ENCODE data around the gene SUN5.
"Not testable (repeated sequence)": the region's sequence is repeated elsewhere in the genome, so short reads cannot be mapped to it uniquely, and the experiment has no call there.

SUN5 gene

GRCh38 chr20:33004141-33004751 is at the start of gene SUN5:
TSS of gene SUN5 (minus strand) at chr20:33004433. CDS start at chr20:33004340, 93 bp downstream.
- Mint-ChIP-seq H3K4me3 (no peak within 1 kb of the TSS), H3K36me3 (ENCODE audit: low read depth) (no peaks in the 10 kb centered on the region), H3K27ac (no peak within 1 kb of the TSS), H3K27me3 (ENCODE audit: low read depth) (no peaks in the 10 kb centered on the region), H3K9me3 (peaks cover 5% of the 10 kb centered on the region), H3K4me1 (ENCODE audit: low read depth) (no peaks in the 10 kb centered on the region)

- Mint-ChIP-seq H3K4me3 (no peak within 1 kb of the TSS), H3K9me3 (no peaks in the 10 kb centered on the region), H3K36me3 (ENCODE audit: low read depth) (no peaks in the 10 kb centered on the region), H3K4me1 (ENCODE audit: low read depth) (no peaks in the 10 kb centered on the region), H3K27me3 (ENCODE audit: low read depth) (no peaks in the 10 kb centered on the region), H3K27ac (no peak within 1 kb of the TSS)
Measured at GRCh38 chr20:33053291-33054106, 49.3 kb upstream of the SUN5 start, which contains the start of gene BPIFB3. TSS of gene BPIFB3 (plus strand) at chr20:33053903. CDS start at chr20:33055436, 1,533 bp downstream.

GRCh38 chr20:33051333-33051732 is 47.1 kb upstream of the SUN5 start:
- Mint-ChIP-seq H3K4me1 (ENCODE audit: low read depth) (no peaks in the 10 kb centered on the region), H3K27ac (no peak overlapping the region), H3K9me3 (peaks cover 4% of the 10 kb centered on the region), H3K4me3 (no peak overlapping the region), H3K27me3 (ENCODE audit: low read depth) (no peaks in the 10 kb centered on the region), H3K36me3 (ENCODE audit: low read depth) (no peaks in the 10 kb centered on the region)

DNA sequence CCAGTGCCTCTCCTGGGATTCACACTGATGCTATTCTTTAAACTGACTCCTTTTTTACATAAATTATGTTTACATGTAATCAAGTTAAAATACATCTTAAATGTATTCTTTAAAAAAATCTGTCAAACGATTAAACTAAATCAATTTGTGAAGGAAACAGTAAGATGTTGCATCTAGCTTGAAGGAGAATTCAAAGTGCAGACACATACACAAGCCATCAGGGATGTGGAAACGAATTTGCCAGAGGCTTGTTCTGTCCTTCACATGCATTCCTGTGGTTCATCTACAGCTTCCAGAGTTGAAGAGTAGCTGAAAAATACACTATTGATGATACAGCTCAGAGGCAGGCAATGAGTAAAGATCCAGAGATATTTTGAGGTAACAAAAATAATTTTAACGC is 42.2 kb upstream of the SUN5 start:
- H3K36me3 Mint-ChIP-seq (ENCODE audit: low read depth) = no peaks in the 10 kb centered on the region
- peaks cover 3% of the 10 kb centered on the region for H3K27me3 Mint-ChIP-seq (ENCODE audit: low read depth)
- no peaks in the 10 kb centered on the region for H3K4me1 Mint-ChIP-seq (ENCODE audit: low read depth)
- peaks cover 24% of the 10 kb centered on the region for H3K9me3 Mint-ChIP-seq
- H3K27ac Mint-ChIP-seq = no peak overlapping the region
- H3K4me3 Mint-ChIP-seq = no peak overlapping the region

- not testable (repeated sequence) for H3K27ac Mint-ChIP-seq; H3K36me3 Mint-ChIP-seq (ENCODE audit: low read depth); H3K4me1 Mint-ChIP-seq (ENCODE audit: low read depth); H3K27me3 Mint-ChIP-seq (ENCODE audit: low read depth); H3K4me3 Mint-ChIP-seq
- H3K9me3 Mint-ChIP-seq = peaks cover 24% of the 10 kb centered on the region
Measured at GRCh38 chr20:33045129-33045721, 41.0 kb upstream of the SUN5 start.

DNA sequence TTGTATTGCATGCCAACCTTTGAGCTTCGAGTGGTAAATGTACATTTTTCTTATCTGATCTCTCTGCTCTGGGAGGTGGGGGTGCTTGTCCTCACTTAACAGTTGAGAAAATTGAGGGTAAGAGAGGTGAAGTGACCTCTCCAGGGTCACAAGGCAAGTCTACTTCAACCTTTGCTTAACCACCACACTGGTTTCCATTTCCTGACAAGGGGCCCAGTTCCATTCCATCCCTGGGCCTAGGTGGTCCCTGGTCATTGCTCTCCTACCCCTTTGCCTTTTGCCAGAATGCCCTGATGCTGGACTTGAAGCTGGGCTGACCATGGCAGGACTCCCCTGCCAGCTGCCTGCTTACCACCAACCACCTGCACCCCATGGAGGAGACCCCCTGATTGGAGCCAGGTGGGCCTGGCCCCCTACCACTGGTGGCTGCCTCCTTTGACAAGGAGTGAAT is 39.5 kb upstream of the SUN5 start:
- no peak overlapping the region for H3K27ac Mint-ChIP-seq
- H3K27me3 Mint-ChIP-seq (ENCODE audit: low read depth) = peaks cover 3% of the 10 kb centered on the region
- H3K9me3 Mint-ChIP-seq = peaks cover 24% of the 10 kb centered on the region
- no peak overlapping the region for H3K4me3 Mint-ChIP-seq
- no peaks in the 10 kb centered on the region for H3K36me3 Mint-ChIP-seq (ENCODE audit: low read depth)
- no peaks in the 10 kb centered on the region for H3K4me1 Mint-ChIP-seq (ENCODE audit: low read depth)

DNA sequence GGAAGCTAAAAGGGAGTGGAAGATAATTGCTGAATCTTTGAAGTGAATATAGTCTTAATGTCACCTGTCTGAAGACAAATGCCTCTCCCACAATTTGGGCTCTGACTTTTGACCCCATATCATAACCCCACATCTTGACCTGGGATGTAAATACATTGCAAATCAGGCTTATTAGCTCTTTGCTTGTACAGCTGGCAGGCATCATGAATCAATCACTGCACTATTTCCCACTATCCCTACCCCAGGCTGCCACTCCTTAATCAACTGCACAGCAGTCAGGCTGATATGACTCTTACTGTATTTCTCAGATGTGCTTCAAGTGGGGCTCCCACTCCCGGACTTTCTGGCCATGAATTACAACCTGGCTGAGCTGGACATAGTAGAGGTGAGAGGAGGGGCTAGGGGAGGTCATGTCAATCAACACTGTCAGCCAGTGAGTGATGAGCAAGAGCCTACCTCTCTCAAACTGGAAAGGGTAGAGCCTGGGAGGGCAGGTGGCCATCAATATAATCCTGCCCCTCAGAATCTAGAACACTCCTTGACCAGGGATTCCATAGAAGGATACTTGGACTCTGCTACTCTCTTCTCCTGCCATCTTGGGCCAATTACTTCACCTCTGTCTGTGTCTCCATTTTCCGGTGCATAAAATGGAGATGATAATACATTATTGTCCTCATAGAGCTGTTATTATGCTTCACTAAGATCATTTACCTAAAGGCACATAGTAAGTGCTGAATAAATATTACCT is 38.9 kb upstream of the SUN5 start:
- H3K4me3 Mint-ChIP-seq = no peak overlapping the region
- H3K4me1 Mint-ChIP-seq (ENCODE audit: low read depth) = no peaks in the 10 kb centered on the region
- no peak overlapping the region for H3K27ac Mint-ChIP-seq
- H3K9me3 Mint-ChIP-seq = peaks cover 24% of the 10 kb centered on the region
- H3K27me3 Mint-ChIP-seq (ENCODE audit: low read depth) = peaks cover 3% of the 10 kb centered on the region
- H3K36me3 Mint-ChIP-seq (ENCODE audit: low read depth) = no peaks in the 10 kb centered on the region

GRCh38 chr20:33042430-33042829 is 38.2 kb upstream of the SUN5 start:
- no peak overlapping the region for H3K4me3 Mint-ChIP-seq
- peaks cover 24% of the 10 kb centered on the region for H3K9me3 Mint-ChIP-seq
- H3K27ac Mint-ChIP-seq = no peak overlapping the region
- H3K36me3 Mint-ChIP-seq (ENCODE audit: low read depth) = no peaks in the 10 kb centered on the region
- no peaks in the 10 kb centered on the region for H3K4me1 Mint-ChIP-seq (ENCODE audit: low read depth)
- H3K27me3 Mint-ChIP-seq (ENCODE audit: low read depth) = peaks cover 3% of the 10 kb centered on the region

- H3K9me3 Mint-ChIP-seq = no peaks in the 10 kb centered on the region
- no peaks in the 10 kb centered on the region for H3K36me3 Mint-ChIP-seq (ENCODE audit: low read depth)
- no peaks in the 10 kb centered on the region for H3K27me3 Mint-ChIP-seq (ENCODE audit: low read depth)
- no peak overlapping the region for H3K4me3 Mint-ChIP-seq
- H3K27ac Mint-ChIP-seq = no peak overlapping the region
- no peaks in the 10 kb centered on the region for H3K4me1 Mint-ChIP-seq (ENCODE audit: low read depth)
Measured at GRCh38 chr20:33038243-33038642, 34.0 kb upstream of the SUN5 start.

DNA sequence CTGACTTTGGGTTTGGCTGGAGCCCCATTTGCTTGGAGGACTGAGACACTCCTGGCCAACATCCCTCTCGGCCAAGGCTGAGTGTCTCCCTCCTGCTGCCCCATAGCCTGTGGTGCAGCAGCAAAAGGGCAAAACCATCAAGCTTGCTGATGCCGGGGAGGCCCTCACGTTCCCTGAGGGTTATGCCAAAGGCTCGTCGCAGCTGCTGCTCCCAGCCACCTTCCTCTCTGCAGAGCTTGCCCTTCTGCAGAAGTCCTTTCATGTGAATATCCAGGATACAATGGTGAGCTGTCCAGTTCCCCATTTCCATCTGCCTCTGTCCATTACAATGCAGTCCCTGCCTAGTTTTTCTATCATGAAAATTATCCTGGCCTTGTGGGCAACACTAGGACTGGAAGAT is 33.2 kb upstream of the SUN5 start:
- Mint-ChIP-seq H3K4me1 (ENCODE audit: low read depth) (no peaks in the 10 kb centered on the region), H3K4me3 (no peak overlapping the region)

GRCh38 chr20:33034901-33035492 is 30.8 kb upstream of the SUN5 start:
- H3K27me3 Mint-ChIP-seq (ENCODE audit: low read depth) = no peaks in the 10 kb centered on the region
- no peaks in the 10 kb centered on the region for H3K4me1 Mint-ChIP-seq (ENCODE audit: low read depth)
- no peaks in the 10 kb centered on the region for H3K9me3 Mint-ChIP-seq
- H3K36me3 Mint-ChIP-seq (ENCODE audit: low read depth) = no peaks in the 10 kb centered on the region
- no peak overlapping the region for H3K4me3 Mint-ChIP-seq
- H3K27ac Mint-ChIP-seq = no peak overlapping the region

More for the DNA sequence above, 33.2 kb upstream of the SUN5 start:
- H3K27ac Mint-ChIP-seq = no peak overlapping the region
- H3K9me3 Mint-ChIP-seq = no peaks in the 10 kb centered on the region
- no peaks in the 10 kb centered on the region for H3K36me3 Mint-ChIP-seq (ENCODE audit: low read depth)
- no peaks in the 10 kb centered on the region for H3K27me3 Mint-ChIP-seq (ENCODE audit: low read depth)

GRCh38 chr20:33034115-33034514 is 29.9 kb upstream of the SUN5 start:
- Mint-ChIP-seq H3K4me3 (no peak overlapping the region), H3K36me3 (ENCODE audit: low read depth) (no peaks in the 10 kb centered on the region), H3K9me3 (no peaks in the 10 kb centered on the region), H3K27me3 (ENCODE audit: low read depth) (no peaks in the 10 kb centered on the region), H3K27ac (no peak overlapping the region), H3K4me1 (ENCODE audit: low read depth) (no peaks in the 10 kb centered on the region)

DNA sequence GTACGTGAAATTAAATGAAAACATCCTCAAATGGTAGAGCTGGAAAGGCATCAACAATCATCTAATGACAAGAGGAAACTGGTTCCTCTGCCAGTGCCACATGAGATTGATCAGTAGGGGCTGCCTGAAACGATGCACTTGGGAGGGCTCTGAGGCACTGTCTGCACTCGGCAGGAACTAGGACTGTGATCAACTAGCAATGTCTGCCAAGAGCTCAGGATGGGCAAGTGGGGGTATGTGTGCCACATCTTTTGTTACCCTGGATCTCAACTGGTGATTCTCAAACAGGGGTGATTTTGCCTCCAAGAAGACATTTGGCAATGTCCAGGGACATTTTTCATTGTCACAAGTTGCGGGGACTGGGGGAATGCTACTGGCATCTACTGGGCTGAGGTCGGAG is 29.1 kb upstream of the SUN5 start:
- Mint-ChIP-seq H3K27me3 (ENCODE audit: low read depth) (no peaks in the 10 kb centered on the region), H3K4me3 (no peak overlapping the region), H3K4me1 (ENCODE audit: low read depth) (no peaks in the 10 kb centered on the region), H3K27ac (no peak overlapping the region), H3K36me3 (ENCODE audit: low read depth) (no peaks in the 10 kb centered on the region), H3K9me3 (no peaks in the 10 kb centered on the region)

- Mint-ChIP-seq H3K9me3 (no peaks in the 10 kb centered on the region), H3K27ac (no peak overlapping the region), H3K4me1 (ENCODE audit: low read depth) (no peaks in the 10 kb centered on the region), H3K4me3 (no peak overlapping the region), H3K36me3 (ENCODE audit: low read depth) (no peaks in the 10 kb centered on the region), H3K27me3 (ENCODE audit: low read depth) (no peaks in the 10 kb centered on the region)
Measured at GRCh38 chr20:33032555-33032954, 28.3 kb upstream of the SUN5 start.

Measured in T-helper 1 cell treated with Interleukin-12 subunit alpha and Interleukin-12 subunit beta and Interleukin-4 antibody, amounts not matched to agents 30 μg/mL and 1 μg/mL, for 36 hours (primary cell).